Measurements from ENCODE around the gene PLA2G7. TPM values are rescaled to one million over a fixed set of nuclear protein-coding genes. Genes with fewer than 3 reads are reported as not detected.

The PLA2G7 gene
- total RNA-seq, result 1 to 10 TPM in 2 of 6 donors, under 1 TPM in 2, not detected in 2; 0.09 to 8.1 (median 1.3) TPM
- polyA plus RNA-seq, result under 1 TPM; 0.16 to 0.19 TPM

DNA sequence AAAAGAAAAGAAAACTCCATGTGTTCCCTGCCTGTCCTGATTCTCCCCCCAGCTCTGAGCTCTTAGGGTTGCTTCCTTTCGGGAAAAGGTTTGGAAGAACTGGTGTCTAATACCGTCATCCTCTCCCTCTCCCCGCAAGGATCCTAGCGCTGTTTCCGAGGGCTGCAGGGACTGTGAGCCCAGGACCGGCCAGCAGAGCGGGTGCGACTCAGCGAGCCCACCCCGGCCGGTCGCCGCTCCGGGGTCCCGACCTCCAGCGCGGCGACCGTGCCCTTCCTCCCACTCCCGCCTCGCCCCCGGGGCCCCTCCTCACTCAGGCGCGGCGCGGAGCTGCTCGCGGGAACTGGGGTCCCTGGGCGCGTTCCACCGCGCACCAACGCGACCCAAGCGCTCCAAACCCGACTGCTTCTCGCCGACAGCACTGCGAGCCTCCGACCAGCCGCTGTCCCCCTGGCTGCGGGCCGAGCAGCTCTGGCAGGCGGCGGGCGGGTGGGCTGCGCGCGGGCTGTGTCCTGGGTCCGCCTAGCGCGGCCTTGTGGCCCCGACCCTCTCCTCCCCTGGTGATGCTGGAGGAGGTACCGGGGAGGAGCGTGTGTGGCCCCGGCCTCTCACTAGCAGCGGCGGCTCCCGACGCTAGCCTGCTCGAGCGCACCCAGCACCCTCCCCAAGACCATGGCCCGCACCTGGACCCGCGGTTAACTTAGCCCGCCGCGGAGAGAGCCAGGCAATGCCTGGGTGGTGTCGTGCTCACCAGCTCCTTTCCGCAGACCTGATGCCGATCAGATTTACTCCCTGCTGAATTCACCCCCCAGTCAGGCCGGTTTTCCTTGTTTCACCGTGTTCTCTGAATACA is at the start of gene PLA2G7:
Gene PLA2G7, minus strand, starts transcription at position 509 of the 853 bp plus-strand sequence. CDS start 12,484 bp downstream, outside the sequence.
- Histone ChIP-seq H3K9me3 (no peaks in the 10 kb centered on the region), H3K27ac (peak within 1 kb of the TSS in 1 of 4 donors; percentile 10), H3K27me3 (no peaks in the 10 kb centered on the region), H3K4me3 (peak within 1 kb of the TSS; percentile 34 to 53 (median 34)), H3K36me3 (no peaks in the 10 kb centered on the region), H3K4me1 (peaks cover 0 to 13% (median 0%) of the 10 kb centered on the region in 3 donors)
- ATAC-seq (peak; percentile 50 to 79 (median 76)), FAIRE-seq (no peak), DNase-seq (peak in 5 of 6 donors; percentile 10 to 67 (median 25))
- intact Hi-C loops (cut with DNase I), result no loop called here
- TF ChIP-seq, protein P1, sequence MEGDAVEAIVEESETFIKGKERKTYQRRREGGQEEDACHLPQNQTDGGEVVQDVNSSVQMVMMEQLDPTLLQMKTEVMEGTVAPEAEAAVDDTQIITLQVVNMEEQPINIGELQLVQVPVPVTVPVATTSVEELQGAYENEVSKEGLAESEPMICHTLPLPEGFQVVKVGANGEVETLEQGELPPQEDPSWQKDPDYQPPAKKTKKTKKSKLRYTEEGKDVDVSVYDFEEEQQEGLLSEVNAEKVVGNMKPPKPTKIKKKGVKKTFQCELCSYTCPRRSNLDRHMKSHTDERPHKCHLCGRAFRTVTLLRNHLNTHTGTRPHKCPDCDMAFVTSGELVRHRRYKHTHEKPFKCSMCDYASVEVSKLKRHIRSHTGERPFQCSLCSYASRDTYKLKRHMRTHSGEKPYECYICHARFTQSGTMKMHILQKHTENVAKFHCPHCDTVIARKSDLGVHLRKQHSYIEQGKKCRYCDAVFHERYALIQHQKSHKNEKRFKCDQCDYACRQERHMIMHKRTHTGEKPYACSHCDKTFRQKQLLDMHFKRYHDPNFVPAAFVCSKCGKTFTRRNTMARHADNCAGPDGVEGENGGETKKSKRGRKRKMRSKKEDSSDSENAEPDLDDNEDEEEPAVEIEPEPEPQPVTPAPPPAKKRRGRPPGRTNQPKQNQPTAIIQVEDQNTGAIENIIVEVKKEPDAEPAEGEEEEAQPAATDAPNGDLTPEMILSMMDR (IDR thresholded peaks at IDR 0.05), result no peak
- 1% methylated on average over 63 to 73 of the region's 73 CpGs for WGBS, 2 donors

DNA sequence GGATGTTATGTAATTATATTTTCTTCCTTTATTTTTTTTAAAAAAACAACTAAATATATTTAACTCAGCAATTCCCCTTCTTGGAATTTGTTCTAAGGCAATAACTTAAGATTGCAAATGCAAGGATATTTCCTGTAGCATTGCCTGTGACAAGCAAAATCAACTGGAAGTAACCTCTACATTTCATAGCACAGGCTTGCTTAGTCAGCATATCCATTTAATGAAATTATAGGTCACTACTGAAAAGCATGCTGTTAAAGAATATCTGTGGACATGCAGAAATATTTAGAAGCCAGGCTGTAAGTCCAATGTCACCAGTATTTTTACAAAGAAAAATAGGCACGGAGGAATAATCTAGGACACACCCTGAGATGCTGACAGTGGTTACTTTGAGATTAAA is 49.4 kb upstream of the PLA2G7 start:
- ATAC-seq (no peak), FAIRE-seq (no peak), DNase-seq (no peak)
- H3K27ac ChIP-seq, result no peak overlapping the region
- no peak overlapping the region for H3K4me3 ChIP-seq
- H3K36me3 ChIP-seq, result no peaks in the 10 kb centered on the region
- 80 to 92% methylated on average over 1 of the region's 1 CpG for WGBS, 2 donors
- TF ChIP-seq, protein P1 (IDR thresholded peaks at IDR 0.05), result no peak
- intact Hi-C loops (cut with DNase I), result no loop called here
- no peaks in the 10 kb centered on the region for H3K27me3 ChIP-seq
- H3K9me3 ChIP-seq, result no peaks in the 10 kb centered on the region
- no peaks in the 10 kb centered on the region for H3K4me1 ChIP-seq

DNA sequence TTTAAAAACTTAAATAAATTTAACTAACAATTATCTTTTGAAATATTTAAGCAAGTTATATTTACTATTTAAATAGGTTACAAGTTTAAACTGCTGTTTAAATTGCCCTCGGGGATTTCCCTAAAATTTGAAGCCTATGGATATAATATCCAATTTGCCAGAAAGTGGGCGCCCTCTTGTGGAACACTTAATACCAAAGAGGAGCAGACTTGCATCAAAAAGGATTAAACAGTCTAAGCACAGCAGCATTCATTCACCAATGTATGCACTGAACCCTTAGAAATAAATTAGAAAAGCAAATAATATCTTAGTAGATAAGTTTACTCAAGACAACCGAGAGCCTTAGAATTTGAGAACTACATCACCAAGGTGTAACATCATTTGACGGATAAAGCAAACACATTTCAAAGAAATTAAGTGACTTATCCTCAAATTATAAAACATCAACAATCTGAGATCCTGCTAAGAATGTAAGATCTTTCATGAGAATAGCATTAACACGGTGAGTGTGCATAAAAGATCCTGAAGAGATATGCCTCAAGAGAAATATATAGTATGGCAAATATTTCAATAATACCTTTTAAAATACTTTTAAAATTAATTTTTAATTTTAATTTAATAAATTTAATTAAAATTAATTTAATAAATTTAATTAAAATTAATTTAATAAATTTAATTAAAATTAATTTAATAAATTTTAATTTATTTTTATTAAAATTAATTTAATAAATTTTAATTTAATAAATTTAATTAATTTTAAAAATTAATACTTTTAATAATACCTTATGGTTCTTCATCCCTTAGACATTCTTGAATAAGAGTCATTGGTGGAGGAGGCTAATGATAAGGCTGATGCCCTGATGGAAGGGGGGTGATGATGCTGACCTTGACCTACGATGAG is 46.6 kb upstream of the PLA2G7 start:
- H3K9me3 ChIP-seq, result no peaks in the 10 kb centered on the region
- FAIRE-seq, result peak; percentile 99
- ATAC-seq, result peak in 3 of 4 donors; percentile 77 to 85 (median 80)

DNA sequence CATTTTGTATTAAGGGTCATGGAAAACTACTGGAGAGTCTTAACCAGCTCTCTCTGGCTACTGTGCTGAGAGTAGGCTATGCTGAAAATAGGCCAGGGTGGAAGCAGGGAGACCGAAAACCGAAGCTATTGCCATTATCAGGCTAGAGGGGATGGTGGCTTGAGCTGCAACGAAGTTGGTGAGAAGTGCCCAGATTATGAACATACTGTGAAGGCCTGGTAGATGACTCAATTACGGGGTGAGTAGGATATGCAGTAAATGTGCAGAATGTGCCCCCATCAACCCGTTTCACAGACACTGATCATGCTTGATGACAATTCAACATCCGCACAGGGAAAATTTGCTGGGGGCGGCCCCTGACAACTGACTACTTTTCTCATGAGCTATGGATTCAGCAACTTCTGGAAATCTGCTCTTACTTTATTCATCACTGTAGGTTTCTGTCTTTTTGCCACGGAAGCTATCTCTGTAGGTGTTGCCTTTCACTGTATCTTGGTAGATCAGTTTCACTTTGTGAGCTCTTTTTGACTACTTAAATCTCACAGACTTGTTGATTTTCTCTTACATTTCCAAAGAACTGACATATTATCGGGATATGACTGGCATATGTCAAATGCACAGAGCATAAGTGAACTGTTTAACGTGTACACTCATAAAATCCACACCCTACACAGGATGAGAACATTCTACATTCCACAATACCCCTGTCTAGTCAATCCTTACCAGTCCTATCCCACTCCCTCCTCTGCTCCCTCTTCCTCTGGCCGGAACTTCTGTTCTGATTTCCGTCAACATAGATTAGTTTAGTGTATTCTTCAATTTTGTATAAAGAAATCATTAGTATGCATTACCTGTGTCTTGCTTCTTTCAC is 42.5 kb upstream of the PLA2G7 start:
- Histone ChIP-seq H3K9me3 (no peaks in the 10 kb centered on the region), H3K27me3 (no peaks in the 10 kb centered on the region), H3K4me1 (no peaks in the 10 kb centered on the region), H3K36me3 (no peaks in the 10 kb centered on the region), H3K4me3 (no peak overlapping the region), H3K27ac (no peak overlapping the region)
- no peak for FAIRE-seq
- TF ChIP-seq, protein P1 (IDR thresholded peaks at IDR 0.05), result no peak
- ATAC-seq, result no peak
- intact Hi-C loops (cut with DNase I), result no loop called here
- WGBS, 2 donors, result 82 to 85% methylated on average over 12 of the region's 12 CpGs
- DNase-seq, result no peak

More for the DNA sequence above, 46.6 kb upstream of the PLA2G7 start:
- DNase-seq, result peak in 3 of 6 donors; percentile 23 to 53 (median 49)
- Histone ChIP-seq H3K27me3 (no peaks in the 10 kb centered on the region), H3K36me3 (no peaks in the 10 kb centered on the region), H3K4me1 (no peaks in the 10 kb centered on the region), H3K27ac (no peak overlapping the region), H3K4me3 (no peak overlapping the region)
- intact Hi-C loops (cut with DNase I), result no loop called here
- WGBS, 2 donors, result 27 to 32% methylated on average over 6 of the region's 6 CpGs
- TF ChIP-seq, protein P1 (IDR thresholded peaks at IDR 0.05), result peak; percentile 18 to 51 (median 40)
